Measurements from ENCODE around the gene YBEY.

The YBEY gene

DNA sequence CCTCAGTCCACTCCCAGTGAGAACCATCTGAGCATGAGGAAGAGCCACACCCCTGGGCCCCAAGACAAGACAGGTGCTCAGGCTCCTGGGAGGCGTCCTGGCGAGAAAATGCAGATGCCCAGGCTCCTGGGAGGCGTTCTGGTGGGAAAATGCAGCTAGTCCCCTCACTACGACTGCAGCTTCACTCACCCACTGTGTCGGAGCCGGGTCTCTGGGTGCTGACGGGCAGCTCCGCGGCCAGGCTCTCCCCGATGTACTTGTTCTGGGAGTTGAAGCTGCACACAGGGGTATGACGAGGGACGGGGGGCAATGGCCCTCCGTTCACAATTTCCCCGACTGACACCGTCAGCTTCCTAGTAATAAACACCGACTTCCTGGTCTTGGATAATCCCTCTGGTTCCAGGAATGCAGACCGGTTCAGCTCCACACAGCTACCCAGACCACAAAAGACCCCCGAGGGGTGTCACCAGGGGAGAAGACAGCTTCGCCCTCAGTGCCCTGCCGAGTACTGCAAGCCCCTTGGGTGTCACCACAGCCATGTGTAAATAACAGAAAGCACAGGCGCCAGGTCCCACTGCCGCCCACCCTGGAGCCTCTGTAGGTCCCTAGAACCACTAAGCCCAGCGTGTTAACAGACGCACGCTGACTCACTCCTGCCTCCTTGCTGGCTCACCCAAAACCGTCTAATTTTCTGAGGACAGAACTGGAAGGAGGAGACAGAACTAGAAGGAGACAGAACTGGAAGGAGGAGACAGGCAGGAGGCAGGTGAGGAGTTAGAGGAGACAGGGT lies 20.2 kb upstream of the YBEY start:
- DNase-seq: no peak

DNA sequence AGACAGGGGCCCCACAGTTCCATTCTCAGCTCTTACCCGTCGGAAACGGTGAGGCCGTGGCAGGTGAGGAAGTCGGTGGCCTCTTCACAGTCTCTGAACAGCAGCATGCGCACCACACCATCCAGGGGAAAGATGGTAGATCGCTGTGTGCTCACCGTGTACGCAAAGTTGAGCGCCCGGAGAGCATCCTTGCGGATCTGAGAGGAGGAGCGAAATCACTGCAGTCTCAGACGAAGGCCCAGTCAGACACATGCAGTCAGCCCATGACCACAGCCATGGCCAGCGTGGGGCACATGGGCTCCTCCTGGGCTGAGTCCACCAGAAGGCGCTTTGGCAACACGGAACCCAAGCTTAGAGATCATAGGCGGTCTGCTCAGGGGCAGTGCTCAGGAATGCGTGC lies 19.2 kb upstream of the YBEY start:
- no peak for DNase-seq

DNA sequence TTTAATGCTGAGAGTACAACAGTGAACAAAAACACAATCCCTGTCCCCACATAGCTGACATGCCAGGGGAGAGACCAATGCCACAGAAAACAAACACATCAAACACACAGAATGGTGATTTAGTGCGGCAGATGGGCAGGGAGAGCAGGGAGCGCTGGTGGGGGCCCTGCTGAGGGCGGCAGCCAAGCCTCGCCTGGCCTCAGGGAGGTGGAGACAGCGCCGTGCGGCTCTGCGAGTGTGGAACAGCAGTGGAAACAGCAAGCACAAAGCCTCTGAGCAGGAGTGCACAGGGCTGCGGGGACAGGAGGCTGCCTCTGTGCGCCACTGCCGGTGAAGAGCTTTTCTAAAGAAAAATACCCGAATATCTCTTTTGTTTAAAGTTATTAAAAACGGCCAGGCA lies 17.8 kb upstream of the YBEY start:
- DNase-seq: no peak

DNA sequence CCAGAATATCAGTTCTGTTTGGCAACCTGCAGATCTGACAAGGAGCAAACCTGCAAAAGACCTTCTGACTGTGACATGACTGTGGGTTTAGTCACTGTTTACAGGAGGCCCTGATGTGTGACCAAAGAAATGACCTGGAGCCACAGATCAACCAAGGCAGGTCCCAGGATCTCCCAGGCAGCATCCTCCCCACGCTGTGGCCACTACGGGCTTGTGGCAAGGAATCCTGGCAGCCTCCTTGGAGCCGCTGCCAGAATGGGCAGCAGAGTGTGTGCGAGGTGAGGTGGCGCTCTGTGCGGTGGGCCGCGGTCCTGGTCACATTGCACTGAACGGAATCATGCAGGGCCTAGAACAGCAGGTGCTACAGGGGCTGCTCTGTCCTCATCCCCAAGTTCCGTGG lies 16.7 kb upstream of the YBEY start:
- no peak for DNase-seq

DNA sequence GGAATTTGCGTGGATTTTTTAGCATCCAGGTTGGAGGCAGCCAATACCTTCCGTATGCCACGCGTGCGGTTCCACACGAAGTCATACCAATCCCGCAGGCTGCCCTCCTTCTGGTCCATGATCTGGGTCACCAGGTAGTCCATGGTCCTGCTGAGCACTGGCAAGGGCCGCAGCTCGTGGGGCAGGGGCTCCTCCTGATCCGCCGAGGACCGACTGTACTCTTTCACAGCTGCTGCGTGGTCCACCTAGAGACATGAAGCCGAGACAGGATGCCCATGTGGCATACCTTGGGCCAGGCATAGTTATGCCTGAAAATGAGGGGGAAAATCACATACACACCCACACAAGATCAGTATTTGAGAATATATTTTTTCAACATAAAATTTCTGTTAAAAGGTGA lies 12.8 kb upstream of the YBEY start:
- no peak for DNase-seq

DNA sequence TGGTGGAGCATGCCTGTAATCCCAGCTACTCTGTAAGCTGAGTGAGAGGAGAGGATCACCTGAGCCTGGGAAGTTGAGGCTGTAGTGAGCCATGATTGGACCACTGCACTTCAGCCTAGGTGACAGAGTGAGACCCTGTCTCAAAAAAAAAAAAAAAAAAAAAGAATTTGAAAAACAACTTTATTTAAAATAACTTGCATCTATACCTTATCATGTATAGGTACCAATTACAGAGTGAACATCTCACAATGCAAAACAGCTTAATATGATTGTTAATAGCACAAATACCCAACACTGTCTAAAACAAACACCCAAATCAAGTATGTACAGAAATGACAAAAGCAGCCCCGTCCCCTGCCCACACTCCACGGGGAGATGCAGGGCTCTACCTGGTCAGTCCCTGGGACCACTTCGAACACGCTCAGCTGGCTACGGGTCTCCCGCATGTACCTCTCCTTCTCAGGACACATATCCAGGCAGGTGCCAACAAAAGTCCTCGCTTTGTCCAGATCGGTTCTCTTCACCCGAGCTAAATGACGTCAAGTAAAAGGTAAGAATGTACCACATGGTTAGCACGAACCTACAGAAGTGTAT lies 11.2 kb upstream of the YBEY start:
- no peak for DNase-seq

DNA sequence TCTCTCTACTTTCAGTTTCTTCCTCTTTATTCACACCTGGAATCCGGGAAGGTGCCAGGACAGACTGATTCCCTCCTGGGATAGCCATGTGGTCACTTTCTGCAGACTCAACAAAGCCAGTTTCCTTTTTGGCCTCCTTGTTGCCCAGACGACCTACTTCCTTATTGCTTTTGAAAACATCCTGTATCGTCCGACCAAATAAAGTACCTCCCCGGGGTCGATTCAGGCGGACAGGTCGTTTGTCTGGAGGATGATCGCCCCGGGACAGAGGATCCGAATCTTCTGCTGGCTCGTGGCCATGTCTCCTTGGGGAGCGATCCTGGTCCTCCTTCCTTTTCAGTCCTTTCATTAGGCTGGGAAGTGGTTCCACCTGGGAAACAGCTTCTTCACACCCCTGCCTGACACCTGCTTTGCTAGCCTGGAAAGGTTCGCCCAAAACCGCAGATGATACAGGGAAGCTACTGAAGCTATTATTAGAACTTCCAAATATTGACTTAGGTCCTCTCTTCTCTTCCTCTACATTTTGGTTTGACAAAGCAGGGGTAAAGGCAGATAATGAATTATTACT lies 2.0 kb upstream of the YBEY start:
- DNase-seq: no peak

DNA sequence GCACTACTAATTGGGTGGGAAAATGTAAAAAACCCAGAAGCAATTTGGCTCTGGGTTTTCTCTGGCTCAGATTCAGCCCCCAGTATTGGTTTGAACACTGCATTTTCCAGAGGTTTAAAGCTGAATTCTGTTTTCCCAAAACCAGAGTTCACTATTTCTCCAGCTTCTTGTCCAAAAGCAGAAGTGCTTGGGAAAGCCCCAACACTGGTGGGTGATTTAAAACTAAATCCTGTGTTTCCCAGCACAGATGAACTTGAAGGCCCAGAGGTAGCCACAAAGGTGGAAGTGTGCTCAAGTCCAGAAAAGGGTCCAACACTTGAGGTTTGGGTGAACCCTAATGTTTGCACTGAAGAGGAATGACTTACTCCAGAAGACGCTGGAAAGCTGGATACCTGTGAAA lies 1.4 kb upstream of the YBEY start:
- no peak for DNase-seq

DNA sequence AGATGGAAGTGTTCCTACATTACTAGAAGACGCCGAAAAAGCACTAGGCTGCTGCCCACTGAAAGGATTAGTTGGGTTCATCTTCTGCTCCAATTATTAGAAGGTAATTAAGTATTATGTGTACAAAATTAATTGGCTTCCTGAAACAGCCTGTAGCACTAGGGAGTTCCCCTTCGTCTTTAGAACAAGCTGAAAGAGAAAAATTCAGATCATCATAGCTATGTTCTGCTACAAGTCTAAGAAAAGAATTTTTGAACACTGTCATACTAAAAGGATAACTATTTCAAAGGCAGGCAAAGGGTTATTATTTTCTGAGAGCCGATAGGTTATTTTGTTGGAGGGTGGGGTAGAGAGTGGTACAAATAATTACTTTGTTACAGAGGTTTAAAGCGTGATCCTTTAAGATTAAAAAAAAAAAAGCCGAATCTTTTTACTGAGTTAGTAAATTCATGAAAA lies 908 bp upstream of the YBEY start, which contains the start of gene MCM3AP:
Gene MCM3AP (minus strand): TSS at position 406 of the 456 bp plus-strand sequence. CDS start 325 bp downstream, at position 81.
- DNase-seq: no peak

DNA sequence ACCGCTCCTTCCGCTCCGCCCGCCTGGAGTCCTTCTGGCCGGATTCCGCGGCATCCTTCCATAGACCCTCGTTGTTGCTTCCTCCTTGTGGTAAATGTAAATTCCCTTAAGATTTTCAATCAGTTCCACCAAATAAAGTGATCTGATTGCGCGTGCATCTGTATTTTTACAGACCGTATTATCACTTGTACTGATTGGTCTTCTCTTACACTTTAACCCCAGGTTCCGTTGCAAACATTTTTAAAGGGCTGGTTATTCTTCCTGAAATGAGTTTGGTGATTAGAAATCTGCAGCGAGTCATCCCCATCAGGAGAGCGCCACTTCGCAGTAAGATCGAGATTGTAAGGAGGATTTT lies 483 bp downstream of the YBEY start:
- DNase-seq: no peak

DNA sequence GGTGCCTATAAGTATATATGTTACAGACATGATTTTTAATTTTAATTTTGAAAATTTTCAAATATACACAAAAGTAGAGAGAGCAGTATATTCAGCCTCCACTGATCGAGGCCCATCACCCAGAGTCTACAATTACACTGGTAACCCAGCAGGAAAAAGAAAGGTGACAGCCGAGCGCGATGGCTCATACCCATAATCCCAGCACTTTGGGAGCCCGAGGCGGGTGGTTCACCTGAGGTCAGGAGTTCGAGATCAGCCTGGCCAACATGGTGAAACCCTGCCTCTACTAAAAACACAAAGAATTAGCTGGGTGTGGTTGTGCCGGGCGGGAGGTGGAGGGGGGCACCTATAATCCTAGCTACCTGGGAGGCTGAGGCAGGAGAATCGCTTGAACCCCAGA lies 1.4 kb downstream of the YBEY start:
- no peak for DNase-seq

DNA sequence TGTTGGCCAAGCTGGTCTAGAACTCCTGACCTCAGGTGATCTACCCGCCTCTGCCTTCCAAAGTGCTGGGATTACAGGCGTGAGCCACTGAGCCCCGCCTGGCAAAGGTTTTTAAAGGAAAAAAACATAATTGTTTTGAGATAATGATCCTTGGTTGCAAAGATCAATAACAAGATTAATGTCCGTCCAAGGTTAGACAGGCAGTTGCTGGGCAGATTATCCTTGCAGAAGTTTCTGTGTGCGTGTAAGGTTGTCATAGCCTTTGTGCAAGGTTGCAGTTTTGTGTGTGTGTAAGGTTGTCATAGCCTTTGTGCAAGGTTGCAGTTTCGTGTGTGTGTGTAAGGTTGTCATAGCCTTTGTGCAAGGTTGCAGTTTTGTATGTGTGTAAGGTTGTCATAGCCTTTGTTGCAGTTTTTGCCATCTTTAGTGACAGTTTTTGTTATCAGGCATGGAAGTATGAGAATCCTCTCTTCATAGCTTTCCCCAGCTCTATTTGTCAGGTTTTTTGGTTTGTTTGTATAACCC lies 3.6 kb downstream of the YBEY start:
- DNase-seq: no peak

DNA sequence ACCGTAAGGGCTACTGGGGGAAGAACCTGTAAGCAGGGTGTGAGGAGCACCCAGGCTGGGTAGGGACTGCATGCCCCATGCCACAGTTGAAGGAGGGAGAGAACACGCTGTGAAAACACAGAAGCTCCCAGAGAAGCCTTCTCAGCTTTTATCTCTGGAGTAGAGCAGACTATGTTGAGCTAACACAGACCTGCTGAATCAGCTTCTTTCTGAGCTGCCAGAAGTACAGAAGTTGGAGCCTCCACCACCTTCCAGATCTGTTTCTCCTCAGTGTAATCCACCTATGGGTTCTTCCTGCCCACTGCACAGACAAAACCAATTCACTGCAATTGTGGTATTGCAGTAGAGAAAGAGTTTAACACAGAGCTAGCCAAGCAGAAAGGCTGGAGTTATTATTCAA lies 5.4 kb downstream of the YBEY start:
- DNase-seq: no peak

DNA sequence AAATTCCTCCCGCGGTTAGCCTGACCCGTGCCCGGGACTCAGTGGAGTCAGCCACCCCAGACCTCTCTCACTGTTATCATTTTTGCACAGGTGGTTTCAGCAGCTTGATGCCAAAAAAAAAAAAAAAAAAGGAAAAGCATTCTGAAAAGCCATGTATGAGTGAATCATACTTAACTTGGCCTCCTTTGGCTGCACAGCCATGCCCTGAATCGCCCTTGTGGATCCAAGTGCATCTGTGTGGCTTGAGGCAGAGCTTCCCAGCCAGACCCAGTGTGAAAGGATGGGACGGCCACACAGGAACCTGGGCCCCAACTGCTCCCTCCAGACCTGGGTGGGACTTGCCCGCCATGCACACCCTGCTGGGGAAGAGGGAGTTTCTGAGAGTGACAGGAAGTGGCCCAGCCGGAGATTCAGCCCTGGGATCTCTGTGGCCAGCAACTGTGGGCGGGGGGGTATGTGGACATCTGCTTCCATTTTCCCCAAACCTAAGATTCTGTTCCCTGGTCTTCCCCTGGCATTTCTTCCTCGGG lies 8.6 kb downstream of the YBEY start:
- DNase-seq: no peak

DNA sequence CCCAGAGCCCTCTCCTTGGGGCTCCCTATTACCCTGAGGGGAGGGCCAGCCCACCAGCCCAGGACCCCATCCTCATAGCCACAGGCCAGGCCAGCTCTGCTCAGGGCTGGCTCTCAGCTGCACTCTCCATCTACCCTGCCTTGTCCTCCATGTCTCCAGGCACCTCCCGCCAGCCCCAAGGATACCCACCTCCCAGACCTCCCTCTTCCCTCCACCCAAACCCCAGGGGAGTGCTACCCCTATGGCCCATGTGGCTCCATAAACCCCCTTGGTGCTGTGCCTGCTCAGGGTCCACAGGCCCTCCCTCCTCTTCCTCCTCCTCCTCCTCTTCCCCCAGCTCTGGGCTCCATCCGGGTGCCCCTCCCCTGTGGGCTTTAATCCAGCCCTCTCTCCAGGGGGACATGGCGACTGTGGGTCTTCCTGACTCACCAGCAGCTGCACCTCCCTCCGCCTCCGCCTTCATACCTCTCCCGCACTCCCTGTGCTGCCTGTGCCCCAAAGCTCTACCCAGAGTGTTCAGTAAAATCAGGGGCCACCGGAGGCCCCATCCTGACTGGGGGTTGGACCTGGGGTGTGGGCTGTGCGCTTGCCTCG lies 9.1 kb downstream of the YBEY start:
- DNase-seq: no peak

DNA sequence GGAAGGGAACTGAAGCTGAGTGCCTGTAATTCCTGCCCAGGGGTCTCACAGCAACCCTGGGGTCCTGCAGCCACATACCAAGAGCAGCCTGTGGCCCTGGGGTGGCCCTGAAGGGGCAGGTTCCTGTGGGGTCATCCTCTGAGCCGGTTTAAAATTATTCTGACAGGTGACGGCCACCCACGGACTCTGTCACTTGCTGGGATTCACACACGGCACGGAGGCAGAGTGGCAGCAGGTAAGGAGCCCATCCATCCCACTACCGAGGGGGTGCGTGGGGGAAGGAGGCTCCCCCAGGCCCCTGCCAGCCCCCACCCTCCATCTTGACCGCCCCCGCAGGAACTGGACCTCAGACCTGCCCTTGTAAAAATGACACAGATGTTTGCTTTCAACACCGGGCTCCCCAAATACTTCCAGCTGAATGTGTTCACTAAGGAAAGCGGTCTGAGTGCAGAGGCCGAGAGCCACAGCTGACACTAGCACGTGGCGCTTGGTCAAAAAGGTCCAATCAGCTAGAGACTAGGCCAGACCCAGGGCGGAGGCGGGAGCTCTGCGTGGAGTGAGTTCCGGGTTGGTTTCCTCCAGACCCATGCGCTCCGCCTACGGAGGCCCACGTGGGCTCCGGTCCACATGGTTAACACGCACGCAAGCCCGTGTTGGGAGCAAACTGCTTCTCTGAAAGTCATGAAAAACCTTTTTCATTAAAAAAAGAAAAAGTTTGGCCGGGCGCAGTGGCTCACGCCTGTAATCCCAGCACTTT lies 10.0 kb downstream of the YBEY start:
- DNase-seq: no peak

DNA sequence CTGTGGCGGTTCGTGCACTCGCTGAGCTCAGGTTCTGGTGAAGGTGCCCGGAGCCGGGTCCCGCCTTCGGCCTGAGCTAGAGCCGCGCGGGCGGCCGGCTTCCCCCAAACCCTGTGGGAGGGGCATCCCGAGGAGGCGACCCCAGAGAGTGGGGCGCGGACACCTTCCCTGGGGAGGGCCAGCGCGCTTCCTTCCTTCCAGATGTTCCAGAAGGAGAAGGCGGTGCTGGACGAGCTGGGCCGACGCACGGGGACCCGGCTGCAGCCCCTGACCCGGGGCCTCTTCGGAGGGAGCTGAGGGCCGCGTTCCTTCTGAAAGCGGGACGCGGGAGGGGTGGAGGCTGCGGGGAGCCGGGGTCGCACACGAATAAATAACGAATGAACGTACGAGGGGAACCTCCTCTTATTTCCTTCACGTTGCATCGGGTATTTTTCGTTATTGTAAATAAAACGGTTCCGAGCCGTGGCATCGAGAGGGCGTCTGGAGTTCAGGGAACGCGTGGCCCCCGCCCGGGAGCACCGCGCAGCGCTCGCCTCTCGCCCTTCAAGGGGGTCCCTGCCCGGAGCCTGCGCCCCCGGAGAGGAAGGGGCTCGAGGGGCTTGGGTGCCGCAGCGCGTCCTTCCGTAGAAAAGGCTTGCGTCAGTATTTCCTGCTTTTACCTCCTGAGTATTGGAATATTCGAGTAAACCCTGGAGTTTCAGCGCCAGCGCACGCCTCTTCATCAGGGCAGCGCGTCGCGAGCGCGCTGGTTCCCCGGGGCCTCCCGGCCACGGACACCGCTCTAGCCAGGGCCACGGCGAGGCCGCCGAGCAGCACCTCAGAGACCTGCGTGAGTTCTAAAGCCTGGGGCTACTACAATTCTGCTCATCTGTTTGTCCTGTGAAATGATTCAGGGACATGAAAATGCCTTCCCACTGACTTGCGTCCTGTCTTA lies 11.5 kb downstream of the YBEY start:
- DNase-seq: no peak

DNA sequence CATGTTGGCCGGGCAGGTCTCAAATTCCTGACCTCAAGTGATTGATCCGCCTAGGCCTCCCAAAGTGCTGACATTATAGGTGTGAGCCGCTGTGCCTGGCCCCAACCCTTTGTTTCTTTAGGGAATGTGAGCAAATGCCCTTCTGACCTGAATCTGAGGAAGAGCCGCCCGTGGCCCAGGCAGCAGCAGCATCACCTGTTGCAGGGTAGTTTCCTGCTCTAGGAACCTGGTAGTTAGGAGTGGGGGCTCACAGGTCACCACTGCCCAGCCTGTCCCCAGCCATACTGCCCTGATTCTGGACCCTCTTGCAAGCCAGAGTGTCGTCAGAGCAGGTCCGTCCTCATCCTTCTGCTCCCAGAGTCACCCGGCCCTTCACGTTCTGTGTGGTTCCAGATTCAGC lies 13.0 kb downstream of the YBEY start:
- no peak for DNase-seq

DNA sequence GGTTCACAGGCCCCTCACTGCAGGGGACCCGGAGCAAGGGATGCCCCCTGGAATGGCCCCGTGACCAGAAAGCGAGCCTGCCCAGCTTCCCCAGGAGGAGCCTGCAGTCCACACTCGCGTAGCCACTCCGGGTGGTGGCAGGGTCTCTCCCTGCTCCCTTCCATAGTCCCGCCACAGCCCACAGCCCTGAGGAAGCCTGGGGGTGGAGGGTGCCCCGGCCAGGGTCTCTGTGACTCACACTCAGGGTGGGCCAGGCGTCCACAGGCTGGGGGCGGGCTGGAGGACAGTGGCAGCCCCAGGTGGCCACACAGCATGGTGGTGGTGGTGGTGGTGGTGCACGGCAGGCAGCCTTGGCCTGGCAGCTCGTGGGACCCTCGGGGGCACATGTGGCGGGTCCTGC lies 15.6 kb downstream of the YBEY start:
- DNase-seq: no peak

DNA sequence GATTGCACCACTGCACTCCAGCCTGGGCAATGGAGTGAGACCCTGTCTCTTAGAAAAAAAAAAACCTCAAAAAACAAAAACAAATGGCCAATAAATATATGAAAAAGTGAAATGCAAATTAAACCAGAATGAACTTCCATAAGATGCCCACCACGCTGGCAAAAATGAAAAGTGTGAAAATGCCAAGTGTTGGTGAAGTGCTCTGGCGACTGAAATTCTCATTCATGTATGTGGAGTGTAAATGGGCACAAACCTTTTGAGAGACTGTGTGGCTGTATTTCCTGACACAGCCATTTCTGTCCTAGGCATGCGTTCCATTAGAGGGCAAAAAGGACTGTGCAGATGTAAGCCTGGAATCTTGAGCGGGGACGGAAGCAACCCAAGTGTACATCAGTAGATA lies 18.3 kb downstream of the YBEY start:
- DNase-seq: no peak

DNA sequence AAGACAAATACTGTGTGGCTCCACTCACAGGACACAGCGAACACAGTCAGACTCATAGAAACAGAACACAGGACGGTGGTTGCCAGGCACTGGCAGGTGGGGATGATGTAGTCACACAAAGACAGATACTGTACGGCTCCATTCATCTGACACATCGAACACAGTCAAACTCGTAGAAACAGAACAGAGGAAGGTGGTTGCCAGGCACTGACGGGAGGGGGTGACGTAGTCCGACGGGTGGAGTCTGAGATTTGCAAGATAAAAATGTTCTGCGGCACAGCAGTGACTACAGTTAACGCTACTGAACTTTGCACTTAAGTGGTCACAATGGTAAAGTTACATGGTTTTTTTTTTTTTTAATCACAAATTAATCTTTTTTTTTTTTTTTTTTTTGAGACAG lies 18.8 kb downstream of the YBEY start:
- no peak for DNase-seq

DNA sequence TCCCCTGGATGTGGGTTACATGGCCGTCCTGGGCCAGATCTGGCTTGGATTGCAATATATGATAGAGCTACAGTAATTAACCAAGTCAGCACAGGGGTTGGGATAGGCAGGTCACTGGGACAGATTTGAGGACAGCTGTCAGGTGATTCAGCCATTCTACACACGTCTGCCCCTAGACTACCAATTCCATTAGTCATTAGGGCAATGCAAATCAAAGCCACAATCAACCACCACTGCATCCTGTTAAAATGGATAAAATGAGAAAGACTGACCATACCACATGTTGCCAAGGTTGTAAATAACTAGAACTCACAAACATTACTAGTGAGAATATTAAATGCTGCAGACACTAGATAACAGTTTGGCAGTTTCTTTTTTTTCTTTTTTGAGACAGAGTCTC lies 21.5 kb downstream of the YBEY start:
- DNase-seq: no peak

Measured in KG1 (cell line).